ENCODE data around the gene KRT81. TPM values are rescaled to one million over a fixed set of nuclear protein-coding genes. Genes with fewer than 3 reads are reported as not detected.

The KRT81 gene
- total RNA-seq, 2 donors from 2014 or later: not detected

GRCh38 chr12:52334185-52334584 is 42.9 kb upstream of the KRT81 start:
- no peaks in the 10 kb centered on the region for H3K27me3 ChIP-seq
- no peaks in the 10 kb centered on the region for H3K36me3 ChIP-seq
- no peaks in the 10 kb centered on the region for H3K4me1 ChIP-seq
- no peak overlapping the region for H3K27ac ChIP-seq
- H3K4me3 ChIP-seq: no peak overlapping the region
- no peak for DNase-seq (ENCODE audit: low spot score)
- peaks cover 0 to 23% of the 10 kb centered on the region in 2 donors for H3K9me3 ChIP-seq
- TF ChIP-seq CTCF (IDR thresholded peaks at IDR 0.05): no peak

GRCh38 chr12:52333321-52333720 is 42.0 kb upstream of the KRT81 start:
- Histone ChIP-seq H3K4me1 (no peaks in the 10 kb centered on the region), H3K27ac (no peak overlapping the region), H3K9me3 (peaks cover 0 to 23% of the 10 kb centered on the region in 2 donors), H3K36me3 (no peaks in the 10 kb centered on the region), H3K4me3 (no peak overlapping the region), H3K27me3 (no peaks in the 10 kb centered on the region)
- DNase-seq (ENCODE audit: low spot score): no peak
- TF ChIP-seq CTCF (IDR thresholded peaks at IDR 0.05): no peak

- H3K9me3 ChIP-seq: peaks cover 0 to 19% of the 10 kb centered on the region in 2 donors
- no peak overlapping the region for H3K27ac ChIP-seq
- H3K36me3 ChIP-seq: no peaks in the 10 kb centered on the region
- DNase-seq (ENCODE audit: low spot score): no peak
- H3K4me1 ChIP-seq: no peaks in the 10 kb centered on the region
- H3K4me3 ChIP-seq: no peak overlapping the region
- H3K27me3 ChIP-seq: no peaks in the 10 kb centered on the region
- TF ChIP-seq CTCF (IDR thresholded peaks at IDR 0.05): no peak
Observed at GRCh38 chr12:52332381-52332780, 41.0 kb upstream of the KRT81 start.

DNA sequence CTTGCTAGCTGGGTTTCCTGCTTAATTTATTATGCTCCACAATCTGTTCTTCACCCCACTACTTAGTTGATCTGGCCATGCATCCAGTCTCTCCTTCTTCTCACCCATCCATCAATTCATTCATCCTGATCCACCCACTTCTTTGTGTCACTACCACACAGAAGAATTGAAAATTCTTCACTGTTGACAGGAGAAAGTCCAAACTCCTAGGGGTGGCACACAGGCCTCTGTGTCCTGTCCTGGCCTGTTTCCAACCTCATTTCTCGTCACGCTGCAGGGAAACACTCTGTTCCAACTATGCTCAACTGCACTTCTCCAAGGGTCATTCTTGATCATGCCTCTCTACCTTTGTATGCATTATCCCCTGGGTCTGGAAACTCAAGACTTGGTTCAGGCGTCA is 40.5 kb upstream of the KRT81 start:
- Histone ChIP-seq H3K9me3 (peaks cover 0 to 13% of the 10 kb centered on the region in 2 donors), H3K4me1 (no peaks in the 10 kb centered on the region), H3K27ac (no peak overlapping the region), H3K36me3 (no peaks in the 10 kb centered on the region), H3K4me3 (no peak overlapping the region), H3K27me3 (no peaks in the 10 kb centered on the region)
- DNase-seq (ENCODE audit: low spot score): no peak
- no peak for TF ChIP-seq CTCF (IDR thresholded peaks at IDR 0.05)

- no peak overlapping the region for H3K4me3 ChIP-seq
- H3K27me3 ChIP-seq: no peaks in the 10 kb centered on the region
- H3K27ac ChIP-seq: no peak overlapping the region
- DNase-seq (ENCODE audit: low spot score): no peak
- TF ChIP-seq CTCF (IDR thresholded peaks at IDR 0.05): no peak
- no peaks in the 10 kb centered on the region for H3K36me3 ChIP-seq
- H3K9me3 ChIP-seq: peaks cover 0 to 7% of the 10 kb centered on the region in 2 donors
- H3K4me1 ChIP-seq: no peaks in the 10 kb centered on the region
Observed at GRCh38 chr12:52331039-52331438, 39.7 kb upstream of the KRT81 start.

- TF ChIP-seq CTCF (IDR thresholded peaks at IDR 0.05): no peak
- H3K27me3 ChIP-seq: no peaks in the 10 kb centered on the region
Observed at GRCh38 chr12:52327830-52328500, 36.6 kb upstream of the KRT81 start.

More at GRCh38 chr12:52327830-52328500, 36.6 kb upstream of the KRT81 start:
- Histone ChIP-seq H3K36me3 (no peaks in the 10 kb centered on the region), H3K4me1 (no peaks in the 10 kb centered on the region), H3K27ac (no peak overlapping the region), H3K4me3 (no peak overlapping the region), H3K9me3 (no peaks in the 10 kb centered on the region)
- no peak for DNase-seq (ENCODE audit: low spot score)

All from right atrium auricular region (tissue), 2 donors.